GM12873 (cell line): Measurements from ENCODE around the gene LILRB3.
A peak's percentile ranks its signal among the peaks of the same experiment; 100 is the strongest.

Experiments used
- CTCF ChIP-seq: IDR thresholded peaks from 2 replicates; pipeline ENCODE4 v1.5.1; 2012; ENCODE audit warnings: low read depth, mild to moderate bottlenecking, moderate library complexity, low read length, control low read depth; ENCODE audit not compliant: insufficient read depth; ENCODE audit errors: missing control alignments

LILRB3 gene

DNA sequence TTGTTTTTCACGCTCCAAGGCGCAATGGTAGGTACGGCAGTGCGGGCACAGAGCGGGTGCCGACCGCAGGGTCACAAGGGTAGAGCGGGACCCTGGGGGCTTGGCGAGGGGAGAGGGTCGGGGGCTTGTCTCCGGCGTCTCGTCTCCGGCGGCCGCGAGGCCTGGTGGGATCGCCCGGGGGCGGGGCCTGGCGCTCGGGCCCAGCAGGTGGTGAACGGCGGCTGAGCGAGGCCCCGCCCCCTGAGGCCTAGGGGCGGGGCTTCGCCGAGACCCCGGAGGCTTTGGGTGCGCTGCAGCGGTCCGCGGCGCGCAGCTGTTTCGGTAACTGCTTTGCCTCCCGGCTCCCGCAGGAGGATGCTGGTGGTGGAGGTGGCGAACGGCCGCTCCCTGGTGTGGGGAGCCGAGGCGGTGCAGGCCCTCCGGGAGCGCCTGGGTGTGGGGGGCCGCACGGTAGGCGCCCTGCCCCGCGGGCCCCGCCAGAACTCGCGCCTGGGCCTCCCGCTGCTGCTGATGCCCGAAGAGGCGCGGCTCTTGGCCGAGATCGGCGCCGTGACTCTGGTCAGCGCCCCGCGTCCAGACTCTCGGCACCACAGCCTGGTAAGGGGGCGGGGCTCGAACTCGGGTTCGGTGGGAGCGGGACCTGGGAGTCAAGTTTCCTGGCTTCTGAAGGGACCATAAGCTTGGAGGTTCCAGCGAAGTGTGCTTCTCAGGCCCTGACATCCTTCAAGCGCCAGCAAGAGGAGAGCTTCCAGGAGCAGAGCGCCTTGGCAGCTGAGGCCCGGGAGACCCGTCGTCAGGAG, 31.6 kb downstream of the LILRB3 start, which contains the start of gene TSEN34:
TSS of gene TSEN34 (plus strand) at position 298 of the 800 bp plus-strand sequence. CDS start at position 355, 57 bp downstream.
- no peak for TF ChIP-seq CTCF

DNA sequence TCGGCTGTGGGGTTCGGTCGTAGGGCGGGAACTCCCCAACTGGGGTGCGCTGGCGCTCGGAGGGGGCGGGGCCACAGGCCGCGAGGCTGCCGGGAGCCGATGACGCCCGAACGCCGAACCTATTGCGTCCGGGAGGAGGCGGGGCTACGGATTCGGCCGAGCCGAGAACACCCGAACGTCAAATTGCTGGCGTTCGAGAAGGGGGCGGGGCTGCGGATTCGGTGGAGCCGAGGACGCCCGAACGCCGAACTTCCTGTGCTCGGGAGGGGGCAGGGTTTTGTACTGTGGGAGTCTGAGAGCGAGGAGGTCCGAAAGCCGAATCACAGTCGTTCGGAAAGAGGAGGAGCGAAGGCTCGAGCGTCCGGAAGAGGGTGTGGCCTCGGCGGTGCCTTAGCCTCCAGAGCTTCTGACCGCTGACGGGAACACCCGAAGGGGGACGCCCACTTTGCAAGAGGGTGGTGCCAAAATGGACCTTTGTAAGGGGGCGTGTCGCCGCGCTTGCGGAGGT, 32.2 kb downstream of the LILRB3 start:
- TF ChIP-seq CTCF = no peak

DNA sequence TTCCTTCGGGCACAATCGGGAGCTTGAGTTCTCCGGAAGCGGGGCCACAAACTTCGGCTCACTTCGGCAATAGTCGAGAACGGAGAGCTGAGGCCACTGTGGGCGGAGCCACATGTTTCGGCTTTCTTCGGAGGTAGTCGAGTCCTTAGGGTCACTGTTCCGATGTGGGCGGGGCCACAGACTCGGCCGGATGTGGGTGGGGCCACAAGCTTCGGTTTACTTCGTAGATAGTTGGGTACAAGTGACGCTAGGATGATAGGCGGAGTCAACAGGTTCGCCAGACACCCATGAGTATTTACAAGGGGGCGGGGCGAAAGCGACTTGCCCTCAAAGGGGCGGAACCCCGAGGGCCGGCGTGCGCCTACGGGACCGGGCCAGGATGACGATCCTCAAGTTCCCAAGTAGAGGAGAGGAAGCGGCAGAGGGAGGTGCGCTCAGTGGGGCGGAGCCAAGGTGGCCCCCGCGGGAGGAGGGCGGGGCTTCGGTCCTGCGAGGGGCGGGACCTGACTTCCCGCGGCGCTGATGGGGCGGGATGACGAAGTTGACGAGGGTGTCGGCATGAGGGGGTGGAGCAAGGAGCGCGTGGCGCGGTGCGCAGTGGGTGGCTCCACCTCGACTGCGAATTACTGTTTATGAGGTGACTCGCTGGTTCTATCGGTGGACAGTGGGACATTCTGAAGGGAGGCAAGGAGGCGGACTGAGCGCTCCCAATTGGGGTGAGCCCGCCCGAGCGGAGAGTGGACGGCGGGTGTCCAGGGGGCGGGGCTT, 32.9 kb downstream of the LILRB3 start:
- TF ChIP-seq CTCF = no peak

DNA sequence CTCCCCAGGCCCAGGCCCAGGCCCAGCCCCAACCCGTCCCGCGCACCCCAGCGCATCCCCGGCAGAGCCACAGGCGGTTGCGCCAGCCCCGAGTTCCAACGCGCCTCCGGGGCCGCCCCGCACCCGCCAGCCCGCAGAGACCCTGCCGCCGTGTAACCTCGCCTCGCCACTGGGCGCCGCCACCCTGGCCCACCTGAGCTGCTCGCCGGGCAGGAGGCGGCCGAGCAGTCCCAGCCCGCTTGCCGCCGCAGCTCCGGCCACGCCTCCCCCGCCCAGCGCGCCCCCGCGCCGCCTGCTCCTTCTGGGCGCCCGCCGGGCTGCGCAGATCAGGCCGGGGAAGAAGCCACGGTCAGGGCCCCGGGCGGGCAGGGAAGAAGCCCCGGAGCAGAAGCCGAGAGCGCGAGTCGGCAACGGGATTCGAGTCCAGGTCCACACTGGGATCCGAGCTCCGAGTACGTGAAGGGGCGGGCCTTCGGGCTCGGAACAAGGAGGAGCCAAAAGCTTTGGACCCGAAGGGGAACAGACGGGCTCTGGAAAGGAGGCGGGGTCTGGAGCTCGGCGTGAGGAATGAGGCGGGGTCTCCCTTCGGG, 33.6 kb downstream of the LILRB3 start, which contains the start of gene MBOAT7:
TSS of gene MBOAT7 (minus strand) at position 436 of the 590 bp plus-strand sequence. CDS start 1,072 bp downstream, outside the sequence.
- peak; percentile 41 for TF ChIP-seq CTCF

DNA sequence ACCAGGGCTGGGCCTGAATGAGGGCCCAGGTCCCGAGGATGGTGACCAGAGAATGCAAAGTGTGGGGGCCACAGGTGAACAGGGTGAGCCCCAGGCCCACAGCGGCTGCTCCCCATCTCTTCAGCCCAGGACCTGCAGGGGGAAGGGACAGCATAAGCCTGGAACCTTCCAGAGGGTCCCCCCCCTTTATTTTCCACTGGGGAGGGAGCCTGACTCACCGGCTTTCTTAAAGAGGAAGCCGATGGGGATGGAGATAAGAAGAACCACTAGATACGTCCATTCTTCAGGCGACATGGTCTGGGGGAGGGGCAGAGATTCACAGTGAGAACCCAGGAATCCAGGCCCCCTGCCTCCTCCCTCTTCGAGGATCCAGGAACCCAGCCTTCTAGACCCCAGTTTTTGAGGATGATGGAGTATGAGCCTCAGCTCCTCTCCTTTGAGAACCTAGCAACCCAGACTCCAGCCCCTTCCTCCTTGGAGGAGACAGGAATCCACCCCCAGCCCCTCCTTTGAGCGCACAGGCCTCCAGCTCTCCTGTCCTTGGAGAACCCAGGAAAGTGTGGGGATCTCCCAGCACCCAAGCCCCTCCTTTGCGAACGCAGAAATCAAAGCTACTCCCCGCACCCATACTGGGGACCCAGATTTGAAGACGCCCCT, 34.5 kb downstream of the LILRB3 start:
- no peak for TF ChIP-seq CTCF

- no peak for TF ChIP-seq CTCF
Observed at GRCh38 chr19:54186934-54187381, 35.8 kb downstream of the LILRB3 start.
